ENCODE results near the gene ADAMTS8.

Gene ADAMTS8

GRCh38 chr11:130425156-130425555 lies 3.3 kb downstream of the ADAMTS8 start:
- Histone ChIP-seq H3K14ac (ENCODE audit: low read length) (no peak overlapping the region), H3K79me1 (ENCODE audit: low read length) (no peaks in the 10 kb centered on the region), H4K91ac (ENCODE audit: low read depth, low read length) (no peak overlapping the region), H3K4me2 (ENCODE audit: low read length) (no peak overlapping the region), H4K8ac (ENCODE audit: low read depth, low read length) (no peak overlapping the region), H3K18ac (ENCODE audit: low read length) (no peak overlapping the region), H2AK5ac (ENCODE audit: low read length) (no peak overlapping the region), H4K12ac (ENCODE audit: low read depth, low read length) (no peak overlapping the region), H2AFZ (ENCODE audit: insufficient read depth, low read length, poor library complexity) (no peak overlapping the region), H2BK5ac (ENCODE audit: low read depth, low read length, poor library complexity) (no peak overlapping the region), H3K9me3 (ENCODE audit: insufficient read depth, low read depth, low read length) (peaks cover 5% of the 10 kb centered on the region), H3K9ac (ENCODE audit: low read length) (no peak overlapping the region), H3K27ac (ENCODE audit: low read depth, low read length) (no peak overlapping the region), H3K36me3 (ENCODE audit: control insufficient read depth in 1 of 2, insufficient read depth in 2 of 2, low read length in 2 of 2) (no peaks in the 10 kb centered on the region), H3K4me1 (ENCODE audit: control insufficient read depth in 1 of 2, insufficient read depth in 2 of 2, low read length in 2 of 2) (peaks cover 0 to 8% of the 10 kb centered on the region in 2 experiments), H3K79me2 (ENCODE audit: control insufficient read depth, insufficient read depth, low read length, poor library complexity) (no peaks in the 10 kb centered on the region), H2BK12ac (ENCODE audit: low read length) (no peak overlapping the region), H2BK120ac (ENCODE audit: insufficient read depth, low read length, poor library complexity) (no peak overlapping the region), H3K4ac (ENCODE audit: low read depth, low read length) (no peak overlapping the region), H3K4me3 (ENCODE audit: low read depth, low read length) (no peak overlapping the region), H3K27me3 (ENCODE audit: insufficient read depth, low read length) (peaks cover 40% of the 10 kb centered on the region), H3K23ac (ENCODE audit: low read length) (no peak overlapping the region)
- peak; percentile 17 to 58 for DNase-seq
- no CpG with 5 or more reads among the region's 8 CpGs for WGBS (ENCODE audit: extremely low coverage, insufficient coverage, insufficient read length)

GRCh38 chr11:130424613-130425140 lies 3.7 kb downstream of the ADAMTS8 start:
- Histone ChIP-seq H3K4ac (ENCODE audit: low read depth, low read length) (no peak overlapping the region), H3K79me2 (ENCODE audit: control insufficient read depth, insufficient read depth, low read length, poor library complexity) (no peaks in the 10 kb centered on the region), H3K27ac (ENCODE audit: low read depth, low read length) (no peak overlapping the region), H3K23ac (ENCODE audit: low read length) (no peak overlapping the region), H3K4me3 (ENCODE audit: low read depth, low read length) (no peak overlapping the region), H2AFZ (ENCODE audit: insufficient read depth, low read length, poor library complexity) (no peak overlapping the region), H3K36me3 (ENCODE audit: control insufficient read depth in 1 of 2, insufficient read depth in 2 of 2, low read length in 2 of 2) (no peaks in the 10 kb centered on the region), H3K9me3 (ENCODE audit: insufficient read depth, low read depth, low read length) (peaks cover 4% of the 10 kb centered on the region), H3K4me1 (ENCODE audit: control insufficient read depth in 1 of 2, insufficient read depth in 2 of 2, low read length in 2 of 2) (peaks cover 0 to 8% of the 10 kb centered on the region in 2 experiments), H3K27me3 (ENCODE audit: insufficient read depth, low read length) (peaks cover 35% of the 10 kb centered on the region), H4K12ac (ENCODE audit: low read depth, low read length) (no peak overlapping the region), H3K18ac (ENCODE audit: low read length) (no peak overlapping the region), H2BK120ac (ENCODE audit: insufficient read depth, low read length, poor library complexity) (no peak overlapping the region), H2AK5ac (ENCODE audit: low read length) (no peak overlapping the region), H3K14ac (ENCODE audit: low read length) (no peak overlapping the region), H2BK12ac (ENCODE audit: low read length) (no peak overlapping the region), H3K79me1 (ENCODE audit: low read length) (no peaks in the 10 kb centered on the region), H3K4me2 (ENCODE audit: low read length) (no peak overlapping the region), H4K91ac (ENCODE audit: low read depth, low read length) (no peak overlapping the region), H4K8ac (ENCODE audit: low read depth, low read length) (no peak overlapping the region), H3K9ac (ENCODE audit: low read length) (no peak overlapping the region), H2BK5ac (ENCODE audit: low read depth, low read length, poor library complexity) (no peak overlapping the region)
- no CpG with 5 or more reads among the region's 14 CpGs for WGBS (ENCODE audit: extremely low coverage, insufficient coverage, insufficient read length)
- DNase-seq, result no peak

GRCh38 chr11:130423541-130424142 lies 4.8 kb downstream of the ADAMTS8 start:
- Histone ChIP-seq H3K36me3 (ENCODE audit: control insufficient read depth in 1 of 2, insufficient read depth in 2 of 2, low read length in 2 of 2) (no peaks in the 10 kb centered on the region), H2BK12ac (ENCODE audit: low read length) (no peak overlapping the region), H3K4me2 (ENCODE audit: low read length) (no peak overlapping the region), H3K27ac (ENCODE audit: low read depth, low read length) (no peak overlapping the region), H2BK5ac (ENCODE audit: low read depth, low read length, poor library complexity) (no peak overlapping the region), H2AK5ac (ENCODE audit: low read length) (no peak overlapping the region), H3K9me3 (ENCODE audit: insufficient read depth, low read depth, low read length) (peaks cover 3% of the 10 kb centered on the region), H3K9ac (ENCODE audit: low read length) (no peak overlapping the region), H3K4me3 (ENCODE audit: low read depth, low read length) (no peak overlapping the region), H3K79me2 (ENCODE audit: control insufficient read depth, insufficient read depth, low read length, poor library complexity) (no peaks in the 10 kb centered on the region), H2BK120ac (ENCODE audit: insufficient read depth, low read length, poor library complexity) (no peak overlapping the region), H3K14ac (ENCODE audit: low read length) (no peak overlapping the region), H4K12ac (ENCODE audit: low read depth, low read length) (no peak overlapping the region), H3K4me1 (ENCODE audit: control insufficient read depth in 1 of 2, insufficient read depth in 2 of 2, low read length in 2 of 2) (peaks cover 0 to 8% of the 10 kb centered on the region in 2 experiments), H2AFZ (ENCODE audit: insufficient read depth, low read length, poor library complexity) (no peak overlapping the region), H4K8ac (ENCODE audit: low read depth, low read length) (no peak overlapping the region), H3K18ac (ENCODE audit: low read length) (no peak overlapping the region), H3K27me3 (ENCODE audit: insufficient read depth, low read length) (peaks cover 25% of the 10 kb centered on the region), H3K4ac (ENCODE audit: low read depth, low read length) (no peak overlapping the region), H4K91ac (ENCODE audit: low read depth, low read length) (no peak overlapping the region), H3K79me1 (ENCODE audit: low read length) (no peaks in the 10 kb centered on the region), H3K23ac (ENCODE audit: low read length) (no peak overlapping the region)
- no CpG with 5 or more reads among the region's 16 CpGs for WGBS (ENCODE audit: extremely low coverage, insufficient coverage, insufficient read length)
- DNase-seq, result no peak

GRCh38 chr11:130422251-130422995 lies 6.0 kb downstream of the ADAMTS8 start:
- Histone ChIP-seq H3K79me1 (ENCODE audit: low read length) (no peaks in the 10 kb centered on the region), H2BK5ac (ENCODE audit: low read depth, low read length, poor library complexity) (no peak overlapping the region), H3K4me2 (ENCODE audit: low read length) (no peak overlapping the region), H3K79me2 (ENCODE audit: control insufficient read depth, insufficient read depth, low read length, poor library complexity) (no peaks in the 10 kb centered on the region), H3K9ac (ENCODE audit: low read length) (no peak overlapping the region), H3K4ac (ENCODE audit: low read depth, low read length) (no peak overlapping the region), H3K14ac (ENCODE audit: low read length) (no peak overlapping the region), H2AFZ (ENCODE audit: insufficient read depth, low read length, poor library complexity) (no peak overlapping the region), H4K12ac (ENCODE audit: low read depth, low read length) (no peak overlapping the region), H3K27me3 (ENCODE audit: insufficient read depth, low read length) (peaks cover 12% of the 10 kb centered on the region), H3K23ac (ENCODE audit: low read length) (no peak overlapping the region), H2BK120ac (ENCODE audit: insufficient read depth, low read length, poor library complexity) (no peak overlapping the region), H3K9me3 (ENCODE audit: insufficient read depth, low read depth, low read length) (peaks cover 2% of the 10 kb centered on the region), H4K8ac (ENCODE audit: low read depth, low read length) (no peak overlapping the region), H3K18ac (ENCODE audit: low read length) (no peak overlapping the region), H3K4me3 (ENCODE audit: low read depth, low read length) (no peak overlapping the region), H3K36me3 (ENCODE audit: control insufficient read depth in 1 of 2, insufficient read depth in 2 of 2, low read length in 2 of 2) (no peaks in the 10 kb centered on the region), H3K27ac (ENCODE audit: low read depth, low read length) (no peak overlapping the region), H4K91ac (ENCODE audit: low read depth, low read length) (no peak overlapping the region), H2BK12ac (ENCODE audit: low read length) (no peak overlapping the region), H2AK5ac (ENCODE audit: low read length) (no peak overlapping the region), H3K4me1 (ENCODE audit: control insufficient read depth in 1 of 2, insufficient read depth in 2 of 2, low read length in 2 of 2) (peaks cover 0 to 1% of the 10 kb centered on the region in 2 experiments)
- no peak for DNase-seq
- WGBS (ENCODE audit: extremely low coverage, insufficient coverage, insufficient read length), result no CpG with 5 or more reads among the region's 22 CpGs
